Testis (tissue), 3 donors: Measurements from ENCODE around the gene FAM228B. TPM values are rescaled to one million over a fixed set of nuclear protein-coding genes. Genes with fewer than 3 reads are reported as not detected.
"Not testable (repeated sequence)": the region's sequence is repeated elsewhere in the genome, so short reads cannot be mapped to it uniquely, and the experiment has no call there.

Experiments
- DNase-seq: peaks from one replicate; pipeline ENCODE4 v3.0.0-alpha.2; 2019
- H3K27ac ChIP-seq, 2 donors: fragments of 200-600 bp; sonication (generic); one replicate each; pipeline ENCODE4 v1.5.1; 2019
- H3K27me3 ChIP-seq: fragments of 200-600 bp; sonication (generic); one replicate; pipeline ENCODE4 v1.5.1; 2019
- H3K36me3 ChIP-seq: fragments of 200-600 bp; sonication (generic); one replicate; pipeline ENCODE4 v1.5.1; 2017; ENCODE audit warnings: low read depth; ENCODE audit errors: missing control alignments
- H3K4me1 ChIP-seq: fragments of 200-600 bp; sonication (generic); one replicate; pipeline ENCODE4 v1.5.1; 2019
- H3K4me3 ChIP-seq, 2 donors: fragments of 200-600 bp; sonication (generic); one replicate each; pipeline ENCODE4 v1.5.1; 2017 to 2019
- H3K9me3 ChIP-seq: fragments of 200-600 bp; sonication (generic); one replicate; pipeline ENCODE4 v1.5.1; 2017
- POLR2A ChIP-seq: fragments of 450-650 bp; IDR thresholded peaks from one replicate; pipeline ENCODE4 v1.6.1; 2017; ENCODE audit warnings: antibody characterized with exemption, mild to moderate bottlenecking, moderate library complexity
- WGBS, 2 donors: methylation state at CpG; one replicate each; pipeline ENCODE4 v1.1.5; 2018; 5-methylcytosine and 5-hydroxymethylcytosine counted together
- intact Hi-C: fragments of 100-400 bp; cut with DNase I; formaldehyde crosslinking; loops from one replicate; pipeline ENCODE4 v1.15.1; 2023; ENCODE audit warnings: low total_unique reads
- polyA plus RNA-seq: library from polyadenylated mRNA; stranded (reverse); fragments of 350-450 nt; fragmentation: Illumina TruSeq; extraction: RNeasy Lipid Tissue Mini Kit (QIAGEN cat#74804); gene quantifications from one replicate; pipeline ENCODE4 v1.2.3, GENCODE V29; 2014; ENCODE audit warnings: low read depth, low replicate concordance; ENCODE audit not compliant: insufficient read depth
- total RNA-seq, 2 donors: library from RNA; depleted of rRNA; stranded (reverse); fragments of >200 nt; gene quantifications; one replicate each; pipeline ENCODE4 v1.2.3, GENCODE V29; 2016
- TF ChIP-seq, protein P1 (sequence below), 3 experiments: fragments of 450-650 bp in 2 of 3; fragments of 200-600 bp in 1 of 3; sonication (generic) in 1 of 3; IDR thresholded peaks; one replicate each; pipeline ENCODE4 v1.5.1; 2016 to 2019; ENCODE audit warnings: antibody characterized with exemption in 3 of 3, mild to moderate bottlenecking in 2 of 3, moderate library complexity in 1 of 3

FAM228B gene
- total and polyA plus RNA-seq, 3 donors from 2014 or later, result 45.3 to 56.2 (median 47.1) TPM

DNA sequence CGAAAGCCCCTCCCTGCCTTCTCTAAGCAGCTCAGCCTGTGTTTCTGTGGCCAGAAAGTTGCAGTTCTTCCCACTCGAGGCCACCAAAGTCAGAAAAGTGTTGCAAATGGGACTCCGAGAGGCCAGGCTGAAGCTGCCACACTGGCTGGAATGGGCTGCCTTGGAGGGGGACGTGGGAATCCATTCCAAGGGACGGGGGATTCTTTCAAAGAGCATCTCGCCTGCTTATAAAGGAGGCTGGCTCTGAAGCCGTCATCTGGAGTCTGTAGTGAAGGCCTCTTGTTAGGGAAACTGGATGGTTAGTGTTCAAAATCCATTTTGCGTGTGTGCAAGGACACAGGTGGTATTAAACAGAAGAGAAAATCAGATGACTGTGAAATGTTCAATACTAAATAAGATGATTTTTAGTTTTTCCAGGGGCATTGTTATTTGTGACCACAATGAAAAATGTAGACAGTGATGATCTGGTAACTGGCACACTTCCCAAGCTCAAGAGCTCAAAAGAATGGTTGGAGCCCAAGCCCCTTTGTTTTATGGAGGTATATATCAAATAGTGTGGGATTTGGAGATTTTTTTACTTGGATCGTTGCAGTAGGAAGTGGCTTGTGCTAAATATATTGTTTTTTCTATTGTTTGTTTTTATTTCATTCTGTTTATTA lies 782 bp downstream of the FAM228B start:
- WGBS, 2 donors, result 4 to 7% methylated on average over 8 to 9 of the region's 9 CpGs
- H3K36me3 ChIP-seq, result no peaks in the 10 kb centered on the region
- intact Hi-C loops, result no loop called here
- peak; percentile 43 for DNase-seq
- H3K4me3 ChIP-seq, result peak overlapping the region; percentile 84
- H3K4me1 ChIP-seq, result peaks cover 18% of the 10 kb centered on the region
- no peak for TF ChIP-seq POLR2A
- TF ChIP-seq, protein P1, sequence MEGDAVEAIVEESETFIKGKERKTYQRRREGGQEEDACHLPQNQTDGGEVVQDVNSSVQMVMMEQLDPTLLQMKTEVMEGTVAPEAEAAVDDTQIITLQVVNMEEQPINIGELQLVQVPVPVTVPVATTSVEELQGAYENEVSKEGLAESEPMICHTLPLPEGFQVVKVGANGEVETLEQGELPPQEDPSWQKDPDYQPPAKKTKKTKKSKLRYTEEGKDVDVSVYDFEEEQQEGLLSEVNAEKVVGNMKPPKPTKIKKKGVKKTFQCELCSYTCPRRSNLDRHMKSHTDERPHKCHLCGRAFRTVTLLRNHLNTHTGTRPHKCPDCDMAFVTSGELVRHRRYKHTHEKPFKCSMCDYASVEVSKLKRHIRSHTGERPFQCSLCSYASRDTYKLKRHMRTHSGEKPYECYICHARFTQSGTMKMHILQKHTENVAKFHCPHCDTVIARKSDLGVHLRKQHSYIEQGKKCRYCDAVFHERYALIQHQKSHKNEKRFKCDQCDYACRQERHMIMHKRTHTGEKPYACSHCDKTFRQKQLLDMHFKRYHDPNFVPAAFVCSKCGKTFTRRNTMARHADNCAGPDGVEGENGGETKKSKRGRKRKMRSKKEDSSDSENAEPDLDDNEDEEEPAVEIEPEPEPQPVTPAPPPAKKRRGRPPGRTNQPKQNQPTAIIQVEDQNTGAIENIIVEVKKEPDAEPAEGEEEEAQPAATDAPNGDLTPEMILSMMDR (IDR thresholded peaks at IDR 0.05), result no peak
- no peaks in the 10 kb centered on the region for H3K27me3 ChIP-seq
- no peaks in the 10 kb centered on the region for H3K9me3 ChIP-seq
- H3K27ac ChIP-seq, result peak overlapping the region; percentile 93 to 94

DNA sequence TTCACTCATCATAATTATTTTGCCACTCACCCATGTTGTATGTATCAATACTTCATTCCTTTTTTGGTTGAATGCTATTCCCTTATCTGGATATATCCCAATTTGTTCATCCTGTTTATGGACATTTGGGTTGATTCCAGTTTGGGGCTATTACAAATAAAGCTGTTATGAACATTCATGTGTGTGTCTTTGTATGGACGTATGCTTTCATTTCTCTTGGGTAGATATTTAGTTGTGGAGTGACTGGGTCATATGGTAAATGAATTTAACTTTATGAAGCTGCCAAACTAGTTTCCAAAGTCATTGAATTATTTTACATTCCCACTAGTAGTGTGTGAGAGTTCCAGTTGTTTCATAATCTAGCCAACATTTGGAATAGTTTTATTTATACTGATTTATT lies 2.7 kb downstream of the FAM228B start:
- Histone ChIP-seq H3K4me1 (peaks cover 18% of the 10 kb centered on the region), H3K27ac (no peak overlapping the region), H3K27me3 (no peaks in the 10 kb centered on the region), H3K4me3 (no peak overlapping the region), H3K36me3 (no peaks in the 10 kb centered on the region), H3K9me3 (no peaks in the 10 kb centered on the region)
- WGBS, 2 donors, result 59 to 64% methylated on average over 1 of the region's 1 CpG
- no peak for DNase-seq
- no peak for TF ChIP-seq POLR2A
- TF ChIP-seq, protein P1 (IDR thresholded peaks at IDR 0.05), result no peak
- intact Hi-C loops, result no loop called here

DNA sequence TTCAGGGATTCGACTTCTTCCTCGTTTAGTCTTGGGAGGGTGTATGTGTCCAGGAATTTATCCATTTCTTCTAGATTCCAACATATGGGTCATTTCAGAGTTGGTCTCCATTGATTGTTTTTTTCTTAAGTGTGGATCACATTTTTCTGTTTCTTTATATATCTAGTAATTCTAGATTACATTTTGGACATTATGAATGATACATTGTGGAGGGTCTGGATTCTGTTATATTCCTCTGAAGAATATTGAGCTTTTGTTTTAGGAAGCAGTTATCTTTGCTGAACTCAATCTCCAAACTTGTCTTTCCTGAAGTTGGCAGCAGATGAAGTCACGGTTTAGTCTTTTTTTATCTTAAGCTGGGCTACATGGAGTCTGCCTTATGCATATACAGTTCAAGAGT lies 9.3 kb downstream of the FAM228B start:
- TF ChIP-seq, protein P1 (IDR thresholded peaks at IDR 0.05), result no peak
- TF ChIP-seq POLR2A, result no peak
- no peak overlapping the region for H3K27ac ChIP-seq
- H3K4me1 ChIP-seq, result no peaks in the 10 kb centered on the region
- H3K4me3 ChIP-seq, result no peak overlapping the region
- intact Hi-C loops, result no loop called here
- H3K9me3 ChIP-seq, result no peaks in the 10 kb centered on the region
- H3K27me3 ChIP-seq, result no peaks in the 10 kb centered on the region
- no peak for DNase-seq
- H3K36me3 ChIP-seq, result no peaks in the 10 kb centered on the region
- 85 to 100% methylated on average over 3 of the region's 3 CpGs for WGBS, 2 donors

DNA sequence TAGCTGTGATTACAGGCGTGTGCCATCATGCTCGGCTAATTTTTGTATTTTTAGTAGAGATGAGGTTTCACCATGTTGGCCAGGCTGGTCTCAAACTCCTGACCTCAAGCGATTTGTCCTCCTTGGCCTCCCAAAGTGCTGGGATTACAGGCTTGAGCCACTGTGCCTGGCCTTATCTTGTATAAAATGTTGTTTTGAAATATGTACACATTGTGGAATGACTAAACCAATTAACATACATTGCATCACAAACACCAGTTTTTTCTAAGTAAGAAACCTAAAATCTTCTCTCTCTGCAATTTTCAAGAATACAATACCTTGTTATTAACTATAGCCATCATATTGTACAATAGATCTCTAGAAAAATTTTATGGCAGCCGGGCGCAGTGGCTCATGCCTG lies 17.0 kb downstream of the FAM228B start:
- H3K4me1 ChIP-seq, H3K4me3 ChIP-seq, H3K9me3 ChIP-seq, intact Hi-C loops, H3K27ac ChIP-seq, DNase-seq, H3K27me3 ChIP-seq, H3K36me3 ChIP-seq: not testable (repeated sequence)
- 85 to 96% methylated on average over 5 of the region's 5 CpGs for WGBS, 2 donors

DNA sequence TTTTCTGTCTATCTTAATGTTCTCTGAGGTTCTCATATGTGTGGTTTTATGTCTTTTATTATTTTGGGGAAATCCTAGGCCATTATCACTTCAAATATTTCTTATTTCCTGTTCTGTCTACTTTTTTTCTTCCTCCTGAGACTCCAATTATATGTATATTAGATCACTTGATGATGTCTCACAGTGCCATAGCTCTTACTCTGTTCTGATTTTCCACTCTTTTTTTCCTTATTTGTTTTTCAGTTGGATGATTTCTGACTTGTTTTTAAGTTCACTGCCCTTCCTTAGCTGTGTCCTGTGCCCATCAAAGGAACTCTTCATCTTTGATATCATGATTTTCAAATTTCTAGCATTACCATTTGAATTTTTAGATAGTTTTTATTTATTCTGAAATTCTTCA lies 24.1 kb downstream of the FAM228B start:
- H3K4me3 ChIP-seq, result no peak overlapping the region
- H3K9me3 ChIP-seq, result no peaks in the 10 kb centered on the region
- DNase-seq, result no peak
- H3K4me1 ChIP-seq, result no peaks in the 10 kb centered on the region
- no peak for TF ChIP-seq POLR2A
- TF ChIP-seq, protein P1 (IDR thresholded peaks at IDR 0.05), result no peak
- no peaks in the 10 kb centered on the region for H3K36me3 ChIP-seq
- no peaks in the 10 kb centered on the region for H3K27me3 ChIP-seq
- H3K27ac ChIP-seq, result no peak overlapping the region
- intact Hi-C loops, result no loop called here
